ENCODE results near the gene SLC9C1.
"Not testable (repeated sequence)": the region's sequence is repeated elsewhere in the genome, so short reads cannot be mapped to it uniquely, and the experiment has no call there.

The SLC9C1 gene

DNA sequence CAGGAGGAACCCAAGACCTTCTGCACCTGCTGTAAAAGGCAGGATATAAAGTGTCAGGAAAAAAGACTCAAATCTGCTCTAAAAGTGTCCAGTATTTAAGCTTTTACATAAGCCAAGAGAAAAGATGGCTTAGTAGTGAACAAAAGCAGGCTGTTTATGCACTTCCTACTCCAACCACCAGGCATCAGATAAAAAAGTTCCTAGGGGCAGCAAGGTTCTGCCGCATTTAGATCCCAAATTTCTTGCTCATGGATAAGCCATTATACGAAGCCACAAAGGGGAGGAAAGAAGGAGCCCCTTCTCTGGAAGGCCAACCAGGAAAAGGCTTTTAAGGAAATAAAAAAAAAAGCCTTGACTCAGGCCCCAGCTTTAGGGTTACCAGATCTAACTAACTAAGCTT lies 10.6 kb upstream of the SLC9C1 start:
- peak; percentile 6 for DNase-seq

DNA sequence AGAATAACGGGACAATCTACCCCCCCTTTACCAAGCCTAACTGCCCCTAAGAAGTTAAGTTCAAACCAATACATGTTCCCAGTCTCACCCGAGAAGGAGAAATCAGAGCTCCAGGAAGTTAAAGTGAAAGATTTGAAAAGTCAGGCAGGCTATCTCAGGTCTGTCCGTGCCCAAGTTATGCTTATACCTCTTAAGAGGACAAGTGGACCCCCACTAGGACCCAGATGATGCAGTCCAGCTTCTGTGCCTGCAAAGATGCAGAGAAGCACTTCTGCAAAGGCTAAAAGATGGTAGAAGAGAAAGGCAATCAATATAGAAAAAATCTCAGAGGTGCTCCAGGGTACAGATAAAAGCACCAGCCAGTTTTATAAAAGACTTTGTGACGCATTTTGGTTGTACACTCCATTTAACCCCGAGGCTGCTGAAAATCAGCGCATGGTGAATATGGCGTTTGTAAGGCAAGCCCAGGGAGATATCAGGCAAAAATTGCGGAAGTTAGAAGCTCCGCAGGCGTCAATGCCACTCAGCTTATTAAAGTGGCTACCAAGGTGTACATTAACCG lies 9.8 kb upstream of the SLC9C1 start:
- DNase-seq, result peak; percentile 42

DNA sequence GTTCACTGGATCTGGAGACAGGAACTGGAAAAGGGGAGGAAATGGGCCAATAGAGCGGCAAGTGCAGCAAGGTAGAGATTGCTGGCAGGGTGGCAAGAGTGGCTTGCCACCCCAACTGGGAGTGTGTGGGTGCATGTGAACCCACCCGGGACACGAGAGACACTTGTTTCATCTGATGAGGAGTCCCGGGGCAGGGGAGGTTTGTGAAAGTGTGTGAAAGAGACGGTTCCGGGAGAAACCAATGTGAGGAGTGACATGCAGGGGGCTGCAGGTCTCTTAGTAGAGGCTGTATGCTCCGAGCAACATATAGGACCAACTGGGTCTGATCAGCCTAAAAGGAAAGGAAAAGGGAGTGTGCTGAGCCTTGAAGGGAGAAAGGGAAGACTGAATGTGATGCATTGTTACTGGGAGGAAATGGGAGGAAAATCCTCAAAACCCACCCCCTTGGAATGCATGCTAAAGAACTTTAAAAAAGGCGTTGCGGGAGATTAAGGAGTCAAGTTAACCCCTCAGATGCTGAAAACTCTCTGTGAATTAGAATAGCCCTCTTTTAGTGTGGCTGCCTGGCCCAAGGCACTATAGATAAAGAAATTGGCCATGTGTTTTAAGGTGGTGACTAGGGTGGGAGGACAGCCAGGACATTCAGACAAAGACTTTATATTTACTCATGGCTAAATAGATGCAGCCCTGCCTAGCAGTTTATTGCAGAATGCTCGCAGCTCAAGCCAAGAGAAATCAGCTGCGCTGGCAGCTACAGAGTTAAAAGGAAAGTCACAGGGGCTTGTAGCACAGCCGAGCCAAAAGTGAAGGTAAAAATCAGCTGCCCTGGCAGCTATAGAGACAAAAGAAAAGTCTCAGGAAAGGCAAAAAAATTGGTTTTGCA lies 9.1 kb upstream of the SLC9C1 start:
- peak; percentile 19 for DNase-seq

DNA sequence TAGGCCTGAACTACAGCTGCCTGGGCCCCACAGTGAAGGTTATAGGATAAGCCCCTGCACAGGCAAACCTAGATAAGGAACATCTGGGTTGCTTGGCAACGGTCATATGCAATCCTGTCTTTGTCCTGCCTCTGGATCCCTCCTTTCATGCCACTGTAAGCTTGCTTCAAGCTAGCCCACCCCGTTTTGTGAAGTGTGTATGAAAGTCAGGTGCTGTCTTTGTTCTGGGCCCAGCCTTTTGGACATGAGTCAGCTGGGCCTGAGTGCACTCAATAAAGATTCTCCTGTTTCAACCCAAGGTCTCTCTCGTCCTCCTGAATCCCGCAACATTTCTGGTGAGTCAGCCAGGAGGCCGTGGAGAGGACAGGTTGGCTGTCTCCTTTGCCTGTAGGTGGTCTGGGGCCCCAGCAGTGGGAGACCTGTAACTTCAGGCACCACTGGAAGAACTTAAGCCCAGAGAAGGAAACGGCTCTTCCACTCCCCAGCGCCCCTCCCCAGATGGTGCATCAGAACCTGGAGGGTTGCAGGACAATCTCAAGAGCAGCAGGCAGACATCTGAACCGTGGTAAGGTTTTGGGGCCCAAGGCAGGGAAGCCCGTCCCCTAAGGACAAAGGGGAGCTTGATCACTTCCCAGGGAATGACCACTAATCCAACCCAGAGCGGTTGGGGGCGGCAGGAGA lies 8.3 kb upstream of the SLC9C1 start:
- no peak for DNase-seq

DNA sequence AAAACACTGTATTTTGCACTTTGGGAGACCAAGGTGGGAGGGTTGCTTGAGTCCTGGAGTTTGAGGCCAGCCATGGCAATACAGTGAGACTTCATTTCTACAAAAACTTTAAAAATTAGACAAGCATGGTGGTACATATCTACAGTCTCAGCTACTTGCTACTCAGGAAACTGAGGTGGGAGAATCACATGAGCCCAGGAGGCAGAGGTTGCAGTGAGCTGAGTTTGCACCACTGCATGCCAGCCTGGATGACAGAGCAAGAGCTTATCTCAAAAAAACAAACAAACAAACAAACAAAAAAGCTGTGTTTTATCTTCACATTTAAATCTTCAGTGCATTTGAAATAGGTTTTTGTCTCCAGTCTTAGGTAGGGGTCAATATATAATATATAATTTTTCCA lies 4.8 kb upstream of the SLC9C1 start:
- DNase-seq, result no peak

DNA sequence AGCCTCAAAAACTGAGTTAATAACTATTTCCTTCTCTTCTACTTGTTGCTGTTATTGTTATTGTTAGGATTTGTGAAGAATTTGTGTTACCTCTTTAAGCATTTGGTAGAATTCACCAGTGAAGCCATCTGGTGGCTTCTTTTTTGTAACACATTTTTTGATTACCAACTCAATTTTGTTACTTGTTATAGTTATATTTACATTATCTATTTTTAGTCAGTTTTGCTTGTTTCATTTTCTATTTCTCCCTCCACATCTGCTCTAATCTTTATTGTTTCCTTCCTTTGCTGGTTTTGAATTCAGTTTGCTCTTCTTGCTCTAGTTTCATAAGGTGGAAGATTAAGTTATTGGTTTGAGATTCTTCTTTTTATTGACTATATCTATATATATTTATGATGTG lies 3.7 kb upstream of the SLC9C1 start:
- no peak for DNase-seq

DNA sequence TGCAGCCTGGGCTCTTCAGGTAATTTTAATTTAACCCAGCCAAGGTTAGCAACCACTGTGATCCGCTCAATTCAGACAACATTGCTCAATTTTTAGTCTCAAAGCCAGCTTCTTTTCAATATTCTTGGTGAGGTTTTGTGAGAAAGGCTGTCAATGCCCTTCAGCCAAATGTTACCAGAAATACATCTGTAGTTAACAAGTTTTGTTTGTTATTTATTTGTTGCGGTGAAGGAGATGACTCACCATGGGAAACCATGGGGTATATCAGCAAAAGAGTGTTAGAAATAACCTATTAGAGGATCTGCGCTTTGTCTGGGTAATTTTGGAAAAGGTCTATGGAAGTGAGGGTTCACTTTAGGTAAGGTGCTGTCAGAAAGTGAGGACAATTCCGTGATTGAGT lies 5.0 kb downstream of the SLC9C1 start:
- no peak for DNase-seq

GRCh38 chr3:112280266-112280665 lies 13.8 kb downstream of the SLC9C1 start:
- no peak for DNase-seq

- no peak for DNase-seq
Observed at GRCh38 chr3:112273536-112273935, 20.5 kb downstream of the SLC9C1 start.

DNA sequence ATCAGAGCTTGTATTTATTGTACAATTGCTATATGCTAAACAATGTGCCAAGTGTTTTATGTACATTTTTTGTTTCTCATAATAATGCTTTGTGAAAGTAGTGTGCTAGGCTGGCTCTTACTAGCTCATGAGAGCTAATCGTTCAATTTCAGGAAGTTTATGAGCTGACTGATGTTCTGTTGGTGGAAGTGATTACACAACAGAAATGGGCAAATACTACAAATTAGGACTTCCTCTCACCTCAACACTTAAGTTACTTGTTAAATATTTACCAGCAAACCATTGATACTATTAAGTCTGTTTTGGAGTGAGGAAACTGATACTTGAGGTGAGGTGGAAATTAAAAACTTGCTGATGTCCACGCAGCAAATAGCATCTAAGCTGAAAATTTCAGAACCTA lies 32.3 kb downstream of the SLC9C1 start:
- DNase-seq, result no peak

- no peak for DNase-seq
Observed at GRCh38 chr3:112260563-112260962, 33.5 kb downstream of the SLC9C1 start.

GRCh38 chr3:112253301-112253971 lies 40.6 kb downstream of the SLC9C1 start:
- no peak for DNase-seq

GRCh38 chr3:112247900-112248299 lies 46.1 kb downstream of the SLC9C1 start:
- DNase-seq, result no peak

DNA sequence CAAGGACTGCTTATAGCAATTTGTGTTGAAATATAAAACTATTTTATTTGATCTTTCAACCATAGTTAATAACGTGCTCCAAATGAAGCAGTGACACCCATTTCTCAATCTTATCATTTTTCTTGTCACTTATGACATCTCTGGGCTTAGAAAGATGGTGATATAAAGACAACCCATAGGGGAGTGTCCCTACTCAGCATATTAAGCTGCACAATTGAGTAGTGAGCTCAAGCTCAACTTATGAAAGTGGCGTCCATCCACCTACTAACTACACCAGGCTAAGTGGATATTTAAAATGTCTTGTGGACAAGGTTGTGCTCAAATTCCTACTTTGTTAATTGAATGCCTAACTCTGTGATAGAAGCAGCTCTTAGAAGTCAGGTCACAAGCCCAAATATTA lies 46.7 kb downstream of the SLC9C1 start:
- DNase-seq, result no peak

DNA sequence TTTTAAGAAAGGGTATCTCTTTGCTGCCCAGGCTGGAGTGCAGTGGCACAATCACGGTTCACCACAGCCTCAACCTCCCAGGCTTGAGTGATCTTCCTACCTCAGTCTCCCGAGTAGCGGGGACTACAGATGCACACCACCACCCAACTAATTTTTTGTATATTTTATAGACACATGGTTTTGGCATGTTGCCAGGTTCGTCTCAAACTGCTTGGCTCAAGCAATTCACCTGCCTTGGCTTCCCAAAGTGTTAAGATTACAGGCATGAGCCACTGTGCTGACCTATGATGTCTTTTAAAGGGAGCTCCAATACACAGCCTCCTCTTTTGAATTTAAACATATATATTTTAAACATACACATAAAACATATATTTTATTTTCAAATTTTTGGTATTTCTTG lies 60.9 kb downstream of the SLC9C1 start:
- DNase-seq, result no peak

GRCh38 chr3:112231727-112232126 lies 62.3 kb downstream of the SLC9C1 start:
- no peak for DNase-seq

DNA sequence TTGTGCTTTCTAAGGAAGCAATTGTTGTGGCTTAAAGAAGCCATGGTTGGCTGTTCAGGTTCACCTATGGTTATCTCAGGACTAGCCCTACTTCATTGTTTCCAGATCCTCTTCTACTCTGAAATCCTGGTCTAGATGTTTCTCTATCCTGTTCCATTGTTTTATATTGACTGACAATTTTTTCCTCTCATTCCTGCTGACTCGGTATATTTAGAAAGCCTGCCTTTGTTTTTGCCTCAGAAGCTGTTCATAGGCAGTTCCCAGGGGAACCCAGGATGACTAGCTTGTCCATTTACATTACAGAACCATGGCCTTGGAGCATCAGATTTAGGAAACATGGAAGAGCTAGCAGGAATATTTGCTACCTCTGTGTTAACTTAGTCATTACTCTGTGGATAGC lies 64.0 kb downstream of the SLC9C1 start:
- DNase-seq, result no peak

GRCh38 chr3:112228786-112229185 lies 65.2 kb downstream of the SLC9C1 start:
- DNase-seq, result no peak

DNA sequence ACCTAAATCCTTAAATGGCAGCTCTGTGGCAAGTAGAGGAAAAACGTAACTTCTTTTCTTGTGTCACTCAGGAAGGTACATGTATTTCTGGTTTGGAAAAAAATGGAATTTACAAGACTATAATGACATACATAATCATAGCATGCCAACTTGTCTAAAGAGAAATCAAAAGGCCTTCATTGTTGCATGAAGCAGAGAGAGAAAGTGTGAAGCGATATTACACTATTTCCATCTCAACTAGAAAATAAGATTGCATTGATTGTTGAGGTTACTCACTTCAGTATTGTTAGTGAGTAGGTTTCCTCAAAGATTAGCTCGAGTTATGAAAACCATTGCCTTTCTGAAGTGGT lies 93.7 kb downstream of the SLC9C1 start:
- DNase-seq, result no peak

- DNase-seq, result peak; percentile 78
Observed at GRCh38 chr3:112199622-112200316, 94.2 kb downstream of the SLC9C1 start.

- no peak for DNase-seq
Observed at GRCh38 chr3:112197131-112197530, 96.9 kb downstream of the SLC9C1 start.

DNA sequence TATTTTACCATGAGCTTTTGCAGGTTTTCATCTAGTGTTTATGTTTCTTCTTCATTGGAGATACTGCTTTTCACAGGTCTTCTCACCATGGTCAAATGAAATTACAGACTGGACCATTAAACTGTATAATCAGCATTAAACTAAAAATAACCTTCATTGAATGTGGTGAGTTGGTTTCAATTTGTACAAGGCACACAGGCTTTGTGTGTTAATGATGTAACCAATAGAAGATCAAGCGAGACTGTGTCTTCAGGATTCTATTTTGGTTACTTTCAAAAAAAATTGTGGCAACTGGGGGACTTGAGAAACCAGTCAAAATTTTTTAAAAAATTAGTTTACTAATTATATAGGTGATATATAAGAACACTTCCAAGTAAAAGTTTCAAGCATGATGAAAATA lies 106.7 kb downstream of the SLC9C1 start:
- DNase-seq, result no peak

- not testable (repeated sequence) for DNase-seq
Observed at GRCh38 chr3:112185423-112186035, 108.5 kb downstream of the SLC9C1 start.
